ENCODE data around the gene TMEM231.

DNA sequence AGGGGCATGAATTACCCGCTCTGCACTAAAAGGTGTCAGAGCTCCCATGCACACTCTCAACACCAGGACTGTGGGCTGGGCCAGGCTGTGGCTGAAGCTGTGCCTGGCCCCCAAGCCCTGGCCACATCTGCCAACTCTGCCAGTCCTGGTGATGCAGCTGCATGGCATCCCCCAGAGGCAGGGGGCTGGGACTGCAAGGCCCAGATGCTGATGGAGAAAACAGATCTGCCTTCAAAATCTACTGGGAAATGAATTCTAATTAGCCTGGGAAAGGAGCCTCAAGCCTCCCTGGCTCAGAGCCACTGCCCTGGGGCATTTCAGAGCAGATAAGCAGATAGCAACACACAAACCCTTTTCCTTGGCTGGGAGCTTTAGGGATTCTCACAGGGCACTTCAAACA, 64.2 kb downstream of the TMEM231 start:
- TF ChIP-seq CEBPB (IDR thresholded peaks at IDR 0.05) (no peak), FOXM1 (IDR thresholded peaks at IDR 0.05; ENCODE audit: borderline replicate concordance, low read depth) (no peak), EP300 (IDR thresholded peaks at IDR 0.05; ENCODE audit: borderline replicate concordance) (no peak), RAD21 (IDR thresholded peaks at IDR 0.05; ENCODE audit: low read depth) (peak; percentile 50), TCF12 (IDR thresholded peaks at IDR 0.05; ENCODE audit: low read depth) (no peak), ZBTB7A (IDR thresholded peaks at IDR 0.05; ENCODE audit: low read depth) (no peak), TEAD4 (IDR thresholded peaks at IDR 0.05) (no peak)
- TF ChIP-seq, protein P1, sequence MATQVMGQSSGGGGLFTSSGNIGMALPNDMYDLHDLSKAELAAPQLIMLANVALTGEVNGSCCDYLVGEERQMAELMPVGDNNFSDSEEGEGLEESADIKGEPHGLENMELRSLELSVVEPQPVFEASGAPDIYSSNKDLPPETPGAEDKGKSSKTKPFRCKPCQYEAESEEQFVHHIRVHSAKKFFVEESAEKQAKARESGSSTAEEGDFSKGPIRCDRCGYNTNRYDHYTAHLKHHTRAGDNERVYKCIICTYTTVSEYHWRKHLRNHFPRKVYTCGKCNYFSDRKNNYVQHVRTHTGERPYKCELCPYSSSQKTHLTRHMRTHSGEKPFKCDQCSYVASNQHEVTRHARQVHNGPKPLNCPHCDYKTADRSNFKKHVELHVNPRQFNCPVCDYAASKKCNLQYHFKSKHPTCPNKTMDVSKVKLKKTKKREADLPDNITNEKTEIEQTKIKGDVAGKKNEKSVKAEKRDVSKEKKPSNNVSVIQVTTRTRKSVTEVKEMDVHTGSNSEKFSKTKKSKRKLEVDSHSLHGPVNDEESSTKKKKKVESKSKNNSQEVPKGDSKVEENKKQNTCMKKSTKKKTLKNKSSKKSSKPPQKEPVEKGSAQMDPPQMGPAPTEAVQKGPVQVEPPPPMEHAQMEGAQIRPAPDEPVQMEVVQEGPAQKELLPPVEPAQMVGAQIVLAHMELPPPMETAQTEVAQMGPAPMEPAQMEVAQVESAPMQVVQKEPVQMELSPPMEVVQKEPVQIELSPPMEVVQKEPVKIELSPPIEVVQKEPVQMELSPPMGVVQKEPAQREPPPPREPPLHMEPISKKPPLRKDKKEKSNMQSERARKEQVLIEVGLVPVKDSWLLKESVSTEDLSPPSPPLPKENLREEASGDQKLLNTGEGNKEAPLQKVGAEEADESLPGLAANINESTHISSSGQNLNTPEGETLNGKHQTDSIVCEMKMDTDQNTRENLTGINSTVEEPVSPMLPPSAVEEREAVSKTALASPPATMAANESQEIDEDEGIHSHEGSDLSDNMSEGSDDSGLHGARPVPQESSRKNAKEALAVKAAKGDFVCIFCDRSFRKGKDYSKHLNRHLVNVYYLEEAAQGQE (IDR thresholded peaks at IDR 0.05; ENCODE audit: low read depth), result no peak
- TF ChIP-seq, protein P2, sequence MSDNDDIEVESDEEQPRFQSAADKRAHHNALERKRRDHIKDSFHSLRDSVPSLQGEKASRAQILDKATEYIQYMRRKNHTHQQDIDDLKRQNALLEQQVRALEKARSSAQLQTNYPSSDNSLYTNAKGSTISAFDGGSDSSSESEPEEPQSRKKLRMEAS (IDR thresholded peaks at IDR 0.05), result no peak
